ENCODE results near the gene STARD9. TPM values are rescaled to one million over a fixed set of nuclear protein-coding genes. Genes with fewer than 3 reads are reported as not detected.

STARD9 gene
- total and polyA plus RNA-seq, 8 donors: 9.4 to 22.6 (median 18.8) TPM

DNA sequence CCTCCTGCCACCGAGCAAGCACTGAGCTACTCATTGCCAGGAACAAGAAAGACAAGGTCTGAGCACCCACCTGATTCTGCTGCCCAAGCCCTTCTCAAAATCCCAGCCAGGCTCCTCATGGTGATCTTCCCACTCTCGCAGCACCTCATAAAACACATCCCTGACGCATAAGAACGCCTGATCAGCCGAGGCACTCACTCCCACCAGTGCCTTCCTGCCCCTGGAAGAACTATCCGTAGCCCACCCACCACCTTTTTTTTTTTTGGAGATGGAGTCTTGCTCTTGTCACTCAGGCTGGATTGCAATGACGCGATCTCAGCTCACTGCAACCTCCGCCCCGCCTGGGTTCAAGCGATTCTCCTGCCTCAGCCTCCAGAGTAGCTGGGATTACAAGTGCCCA is 157.6 kb downstream of the STARD9 start:
- Histone ChIP-seq H3K4me3 (no peak overlapping the region), H3K4me1 (peaks cover 6 to 24% of the 10 kb centered on the region in 2 donors), H3K9me3 (no peaks in the 10 kb centered on the region), H3K27ac (no peak overlapping the region), H3K27me3 (no peaks in the 10 kb centered on the region), H3K36me3 (peaks cover 0 to 64% of the 10 kb centered on the region in 2 donors)
- DNase-seq (no peak), ATAC-seq (no peak)
- intact Hi-C loops (cut with DNase I): no loop called here
- no peak for TF ChIP-seq CTCF (IDR thresholded peaks at IDR 0.05)

DNA sequence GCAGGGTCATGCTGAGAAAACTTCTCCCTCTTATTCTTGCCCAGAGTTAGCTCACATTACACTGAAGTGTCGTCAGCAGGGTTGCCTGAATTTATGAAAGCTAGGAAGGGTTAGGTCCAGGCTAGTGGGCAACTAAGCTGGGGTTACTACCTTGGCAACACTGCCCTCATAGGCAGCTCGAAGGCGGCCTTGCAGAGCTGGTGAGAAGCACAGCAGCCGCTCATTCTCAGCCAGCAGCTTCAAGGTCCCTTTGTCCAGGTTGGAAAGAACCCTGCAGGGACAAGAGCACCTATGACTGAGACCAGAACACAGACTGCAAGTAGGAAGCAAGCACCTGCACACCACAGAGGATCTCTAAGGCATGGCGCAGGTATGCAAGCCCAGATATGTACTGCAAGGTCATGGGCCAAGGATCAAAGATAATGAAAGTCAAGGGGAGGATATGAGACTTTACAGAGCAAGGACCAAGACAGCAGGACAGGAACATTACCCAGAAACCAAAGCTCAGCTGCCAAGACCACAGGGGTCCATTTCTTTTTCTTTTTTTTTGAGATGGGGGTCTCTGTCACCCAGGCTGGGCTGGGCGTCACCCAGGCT is 158.8 kb downstream of the STARD9 start:
- ATAC-seq: no peak
- TF ChIP-seq CTCF (IDR thresholded peaks at IDR 0.05): no peak
- peak in 1 of 4 donors; percentile 20 for DNase-seq
- intact Hi-C loops (cut with DNase I): no loop called here
- Histone ChIP-seq H3K27me3 (no peaks in the 10 kb centered on the region), H3K4me1 (peaks cover 6 to 24% of the 10 kb centered on the region in 2 donors), H3K36me3 (peaks cover 0 to 52% of the 10 kb centered on the region in 2 donors), H3K9me3 (no peaks in the 10 kb centered on the region), H3K4me3 (no peak overlapping the region), H3K27ac (no peak overlapping the region)

- ATAC-seq (no peak), DNase-seq (no peak)
- peaks cover 0 to 38% of the 10 kb centered on the region in 2 donors for H3K36me3 ChIP-seq
- no peak overlapping the region for H3K27ac ChIP-seq
- H3K27me3 ChIP-seq: no peaks in the 10 kb centered on the region
- TF ChIP-seq CTCF (IDR thresholded peaks at IDR 0.05): no peak
- H3K9me3 ChIP-seq: no peaks in the 10 kb centered on the region
- intact Hi-C loops (cut with DNase I): no loop called here
- H3K4me1 ChIP-seq: peaks cover 6 to 24% of the 10 kb centered on the region in 2 donors
- peak overlapping the region; percentile 92 to 96 for H3K4me3 ChIP-seq
Observed at GRCh38 chr15:42735382-42736165, 160.2 kb downstream of the STARD9 start.

- no peaks in the 10 kb centered on the region for H3K27me3 ChIP-seq
- TF ChIP-seq CTCF (IDR thresholded peaks at IDR 0.05): no peak
- peaks cover 6 to 24% of the 10 kb centered on the region in 2 donors for H3K4me1 ChIP-seq
- ATAC-seq (peak; percentile 40), DNase-seq (peak in 2 of 4 donors; percentile 29 to 31)
- peak overlapping the region; percentile 80 to 85 for H3K27ac ChIP-seq
- intact Hi-C loops (cut with DNase I): no loop called here
- H3K4me3 ChIP-seq: peak overlapping the region; percentile 92 to 96
- H3K9me3 ChIP-seq: no peaks in the 10 kb centered on the region
- peaks cover 0 to 31% of the 10 kb centered on the region in 2 donors for H3K36me3 ChIP-seq
Observed at GRCh38 chr15:42736178-42736792, 160.9 kb downstream of the STARD9 start.

All from left lung (tissue), 10 donors.